Liver (tissue), 9 donors: ENCODE results near the gene MYOF. TPM values are rescaled to one million over a fixed set of nuclear protein-coding genes. Genes with fewer than 3 reads are reported as not detected.

Source experiments
- DNase-seq: peaks from one replicate; pipeline ENCODE4 v3.0.0-alpha.2; 2017; ENCODE audit warnings: low spot score
- H3K27ac ChIP-seq, 2 donors: one replicate each; pipeline ENCODE4 v1.7.0; 2013; ENCODE audit warnings: inconsistent platforms in 2 of 2, low read length in 2 of 2, control low read depth in 1 of 2, low read depth in 1 of 2, mild to moderate bottlenecking in 1 of 2
- H3K27me3 ChIP-seq, 4 donors: one replicate each; pipeline versions ENCODE4 v1.6.1 to v1.7.0; 2013; ENCODE audit warnings: low read length in 3 of 4, inconsistent platforms in 1 of 4, mild to moderate bottlenecking in 1 of 4, moderate library complexity in 1 of 4; ENCODE audit not compliant: control insufficient read depth in 4 of 4, insufficient read depth in 4 of 4
- H3K36me3 ChIP-seq, 4 donors: one replicate each; pipeline versions ENCODE4 v1.6.1 to v1.7.0; 2013; ENCODE audit warnings: low read length in 3 of 4, mild to moderate bottlenecking in 3 of 4, low read depth in 1 of 4, moderate library complexity in 1 of 4; ENCODE audit not compliant: control insufficient read depth in 4 of 4, insufficient read depth in 3 of 4
- H3K4me1 ChIP-seq, 4 donors: one replicate each; pipeline versions ENCODE4 v1.6.1 to v1.7.0; 2013; ENCODE audit warnings: low read length in 3 of 4, mild to moderate bottlenecking in 3 of 4, moderate library complexity in 1 of 4; ENCODE audit not compliant: control insufficient read depth in 4 of 4, insufficient read depth in 4 of 4
- H3K4me3 ChIP-seq, 3 donors: one replicate each; pipeline versions ENCODE4 v1.6.1 to v1.7.0; 2013; ENCODE audit warnings: low read length in 3 of 3, control low read depth in 1 of 3, low read depth in 1 of 3, mild to moderate bottlenecking in 1 of 3
- H3K9ac ChIP-seq, 2 donors: one replicate each; pipeline ENCODE4 v1.7.0; 2013; ENCODE audit warnings: low read length in 2 of 2, mild to moderate bottlenecking in 2 of 2, moderate library complexity in 2 of 2, control low read depth in 1 of 2, low read depth in 1 of 2
- H3K9me3 ChIP-seq, 4 donors: one replicate each; pipeline versions ENCODE4 v1.6.1 to v1.7.0; 2013; ENCODE audit warnings: low read length in 3 of 4; ENCODE audit not compliant: control insufficient read depth in 4 of 4
- ATF3 ChIP-seq: IDR thresholded peaks from 2 replicates; pipeline ENCODE4 v1.6.1; 2016; ENCODE audit warnings: antibody characterized with exemption
- CTCF ChIP-seq: fragments of 150-350 bp; IDR thresholded peaks from 2 replicates; pipeline ENCODE4 v1.5.1; 2017; ENCODE audit warnings: improper control_type of control experiment, low read depth, low read length; ENCODE audit not compliant: missing input control
- EGR1 ChIP-seq, 2 donors: IDR thresholded peaks; 2 replicates each; pipeline ENCODE4 v1.6.1; 2016 to 2018; ENCODE audit warnings: antibody characterized with exemption in 2 of 2, low read depth in 2 of 2
- FOXA1 ChIP-seq: IDR thresholded peaks from 2 replicates; pipeline ENCODE4 v1.6.1; 2016; ENCODE audit warnings: antibody characterized with exemption
- FOXA2 ChIP-seq: IDR thresholded peaks from 2 replicates; pipeline ENCODE4 v1.6.1; 2016; ENCODE audit warnings: antibody characterized with exemption
- GABPA ChIP-seq, 2 donors: IDR thresholded peaks in 1 of 2; conservative IDR thresholded peaks in 1 of 2; 2 replicates each; pipeline ENCODE4 v1.6.1; 2016; ENCODE audit warnings: antibody characterized with exemption in 2 of 2, mild to moderate bottlenecking in 1 of 2, moderate library complexity in 1 of 2
- HNF4A ChIP-seq, 2 donors: conservative IDR thresholded peaks; 2 replicates each; pipeline ENCODE4 v1.6.1; 2016; ENCODE audit warnings: antibody characterized with exemption in 2 of 2, mild to moderate bottlenecking in 2 of 2
- HNF4G ChIP-seq: IDR thresholded peaks from 2 replicates; pipeline ENCODE4 v1.6.1; 2016; ENCODE audit warnings: antibody characterized with exemption
- JUND ChIP-seq, 2 donors: IDR thresholded peaks; 2 replicates each; pipeline ENCODE4 v1.6.1; 2016; ENCODE audit warnings: antibody characterized with exemption in 2 of 2
- MAX ChIP-seq: IDR thresholded peaks from 2 replicates; pipeline ENCODE4 v1.6.1; 2016; ENCODE audit warnings: antibody characterized with exemption
- NR2F2 ChIP-seq: IDR thresholded peaks from 2 replicates; pipeline ENCODE4 v1.6.1; 2016; ENCODE audit warnings: antibody characterized with exemption
- RAD21 ChIP-seq, 2 donors: IDR thresholded peaks; 2 replicates each; pipeline ENCODE4 v1.6.1; 2016; ENCODE audit warnings: antibody characterized with exemption in 2 of 2, mild to moderate bottlenecking in 2 of 2
- REST ChIP-seq: IDR thresholded peaks from 2 replicates; pipeline ENCODE4 v1.6.1; 2016; ENCODE audit warnings: antibody characterized with exemption, mild to moderate bottlenecking
- RXRA ChIP-seq, 2 donors: IDR thresholded peaks; 2 replicates each; pipeline ENCODE4 v1.6.1; 2017 to 2018; ENCODE audit warnings: antibody characterized with exemption in 2 of 2, mild to moderate bottlenecking in 1 of 2
- SP1 ChIP-seq: IDR thresholded peaks from 2 replicates; pipeline ENCODE4 v1.6.1; 2018; ENCODE audit warnings: antibody characterized with exemption, mild to moderate bottlenecking
- TAF1 ChIP-seq: conservative IDR thresholded peaks from 2 replicates; pipeline ENCODE4 v1.6.1; 2016; ENCODE audit warnings: antibody characterized with exemption, mild to moderate bottlenecking
- YY1 ChIP-seq: IDR thresholded peaks from 2 replicates; pipeline ENCODE4 v1.6.1; 2016; ENCODE audit warnings: antibody characterized with exemption, mild to moderate bottlenecking
- ZBTB33 ChIP-seq: IDR thresholded peaks from 2 replicates; pipeline ENCODE4 v1.6.1; 2016; ENCODE audit warnings: antibody characterized with exemption
- WGBS: extraction: QIAGEN DNeasy Blood & Tissue Kit; methylation state at CpG from one replicate; pipeline ENCODE4 v1.1.7; 2013; 5-methylcytosine and 5-hydroxymethylcytosine counted together
- polyA plus RNA-seq, 2 donors: library from polyadenylated mRNA; stranded (reverse) in 1 of 2; unstranded in 1 of 2; fragments of 200-250 nt in 1 of 2; fragments of >200 nt in 1 of 2; fragmentation: Nextera tagmentation in 1 of 2; extraction: Ambion mirVana in 1 of 2; gene quantifications; one replicate each; pipeline versions ENCODE4 v1.2.1 to v1.2.3, GENCODE V29; 2013 to 2015
- total RNA-seq, 2 donors: library from RNA; depleted of rRNA; stranded (reverse); fragments of >200 nt; gene quantifications; one replicate each; pipeline ENCODE4 v1.2.3, GENCODE V29; 2014
- donor health status: healthy.
- donor health status: healthy.
- donor health status: healthy.
- donor health status: healthy.
- donor health status: healthy.

Gene MYOF
- total and polyA plus RNA-seq, 4 donors: 0.89 to 5.7 (median 3.2) TPM

- TF ChIP-seq CTCF: no peak
These were observed 65.3 kb downstream of the MYOF start (continued) for GRCh38 chr10:93416824-93417223.

GRCh38 chr10:93415693-93416092 lies 66.4 kb downstream of the MYOF start:
- no peak overlapping the region for H3K4me3 ChIP-seq
- H3K36me3 ChIP-seq: no peaks in the 10 kb centered on the region
- 72% methylated on average over 6 of the region's 6 CpGs for WGBS
- no peaks in the 10 kb centered on the region for H3K27me3 ChIP-seq
- TF ChIP-seq REST (no peak), YY1 (no peak), JUND (IDR thresholded peaks at IDR 0.05) (no peak), ZBTB33 (no peak), CTCF (no peak), HNF4G (no peak), MAX (no peak), NR2F2 (no peak), TAF1 (no peak), ATF3 (no peak), FOXA1 (no peak), GABPA (IDR thresholded peaks at IDR 0.05 in 1 of 2, conservative IDR thresholded peaks at IDR 0.05 in 1 of 2) (no peak), RAD21 (IDR thresholded peaks at IDR 0.05) (no peak), FOXA2 (no peak), HNF4A (conservative IDR thresholded peaks at IDR 0.05) (no peak), RXRA (IDR thresholded peaks at IDR 0.05) (no peak), SP1 (no peak), EGR1 (IDR thresholded peaks at IDR 0.05; ENCODE audit: low read depth in 2 of 2) (no peak)
- no peak overlapping the region for H3K27ac ChIP-seq
- no peaks in the 10 kb centered on the region for H3K4me1 ChIP-seq
- H3K9me3 ChIP-seq: no peaks in the 10 kb centered on the region
- no peak for DNase-seq
- no peak overlapping the region for H3K9ac ChIP-seq
